WTC11 (cell line): ENCODE measurements around the gene MZT2B. TPM values are rescaled to one million over a fixed set of nuclear protein-coding genes. Genes with fewer than 3 reads are reported as not detected.
"Not testable (repeated sequence)": the region's sequence is repeated elsewhere in the genome, so short reads cannot be mapped to it uniquely, and the experiment has no call there.

Source experiments
- ATAC-seq: fragments of 200-7000 bp; cut with Tn5 transposase; 2 replicates; pipeline ENCODE4 v1.10.0; 2021; ENCODE audit warnings: mild to moderate bottlenecking, moderate library complexity
- CTCF ChIA-PET: fragments of 300-600 bp; sonication (Branson Sonifier 250); formaldehyde crosslinking; loops from one replicate; lab custom pipeline; 2021; ENCODE audit warnings: antibody characterized with exemption; lab: Charles Lee
- POLR2A ChIA-PET: fragments of 350-600 bp; sonication (Branson Sonifier 250); formaldehyde crosslinking; loops from one replicate; lab custom pipeline; 2021; ENCODE audit warnings: antibody characterized with exemption; lab: Charles Lee
- DNase-seq: peaks from one replicate; pipeline ENCODE4 v3.0.0; 2021; ENCODE audit warnings: low spot score
- H3K27ac Mint-ChIP-seq: 2 replicates; pipeline ENCODE4 v1.8.0; 2021; ENCODE audit warnings: mixed read lengths
- H3K27me3 Mint-ChIP-seq: 2 replicates; pipeline ENCODE4 v1.8.0; 2021; ENCODE audit warnings: low read depth, mild to moderate bottlenecking, moderate library complexity, mixed read lengths
- H3K36me3 Mint-ChIP-seq: 2 replicates; pipeline ENCODE4 v1.8.0; 2021; ENCODE audit warnings: mixed read lengths
- H3K4me1 Mint-ChIP-seq: 2 replicates; pipeline ENCODE4 v1.8.0; 2022; ENCODE audit warnings: mixed read lengths
- H3K4me3 Mint-ChIP-seq: 2 replicates; pipeline ENCODE4 v1.8.0; 2021; ENCODE audit warnings: mild to moderate bottlenecking, moderate library complexity, mixed read lengths
- H3K9me3 Mint-ChIP-seq: 2 replicates; pipeline ENCODE4 v1.8.0; 2021; ENCODE audit warnings: mixed read lengths
- total RNA-seq: library from RNA; stranded (reverse); gene quantifications from 3 replicates; pipeline ENCODE4 v1.2.3, GENCODE V29; 2021

Gene MZT2B
- total RNA-seq, 1 experiment from 2014 or later = 183 TPM

DNA sequence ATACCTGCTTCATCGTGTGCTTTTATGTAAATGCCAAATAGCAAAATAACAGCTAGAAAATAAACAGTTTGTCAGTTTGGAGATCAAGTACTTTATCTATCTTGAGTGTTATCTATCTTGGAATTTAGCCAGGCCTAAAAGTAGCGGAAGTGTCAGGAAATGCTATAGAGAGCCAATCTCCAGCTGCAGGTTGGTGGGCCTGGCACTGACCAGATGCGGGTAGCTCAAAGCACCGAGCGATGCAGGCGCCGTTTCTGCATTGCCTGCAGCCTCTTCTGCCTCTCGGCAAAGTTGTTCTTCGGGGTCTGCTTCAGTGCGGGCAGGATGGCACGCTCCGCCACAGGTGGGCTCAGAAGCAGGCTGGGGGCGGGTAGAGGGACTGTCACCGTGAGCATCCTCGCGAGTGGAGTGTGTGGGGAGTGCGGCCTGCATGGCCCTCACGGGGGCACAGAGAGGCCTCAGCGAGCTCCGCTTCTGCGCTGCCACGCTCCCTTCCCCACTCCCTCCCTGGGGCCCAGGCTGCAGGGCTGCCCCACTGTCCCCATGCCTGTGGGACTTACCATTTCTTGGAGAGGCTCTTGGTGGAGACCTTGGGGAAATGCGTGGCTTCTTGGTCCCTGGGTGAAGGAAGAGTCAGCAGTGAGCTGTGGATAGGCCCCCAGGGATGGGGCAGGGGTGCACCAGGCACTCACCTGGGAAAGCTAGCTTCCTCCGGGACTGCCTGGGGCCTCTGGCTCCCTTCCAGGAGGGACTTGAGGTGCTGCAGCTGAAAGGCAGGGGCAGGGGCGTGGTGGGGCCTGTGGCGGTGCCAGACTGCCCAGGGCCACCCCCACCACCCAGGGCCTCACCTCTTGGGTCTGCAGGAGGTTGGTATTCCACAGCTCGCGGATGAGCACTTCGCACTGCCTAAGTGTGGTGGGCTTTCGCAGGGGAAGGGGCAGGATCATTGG is 42.5 kb upstream of the MZT2B start:
- ATAC-seq, H3K4me3 Mint-ChIP-seq, H3K9me3 Mint-ChIP-seq, H3K36me3 Mint-ChIP-seq, H3K4me1 Mint-ChIP-seq, H3K27me3 Mint-ChIP-seq, CTCF ChIA-PET, DNase-seq, H3K27ac Mint-ChIP-seq, POLR2A ChIA-PET: not testable (repeated sequence)

DNA sequence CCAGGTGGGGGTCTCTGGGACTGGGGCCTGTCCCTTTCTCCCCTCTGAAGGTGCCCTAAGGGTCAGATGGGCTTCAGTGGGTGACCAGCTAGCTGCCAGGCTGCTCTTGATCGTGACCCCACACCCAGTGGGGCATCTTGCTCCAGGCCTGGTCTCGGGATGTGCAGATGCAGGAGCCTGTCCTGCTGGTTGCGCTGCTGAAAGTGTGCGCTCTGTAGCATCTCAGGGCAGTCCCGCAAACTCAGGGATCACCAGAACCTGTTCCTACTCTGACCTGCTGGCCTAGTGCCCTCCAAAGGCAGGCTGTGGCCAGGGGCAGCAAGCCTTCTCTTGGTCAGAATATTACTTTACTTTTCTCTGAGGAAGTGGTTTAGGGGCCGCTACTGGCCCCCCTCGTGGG is 41.5 kb upstream of the MZT2B start:
- ATAC-seq, POLR2A ChIA-PET, H3K36me3 Mint-ChIP-seq, DNase-seq, H3K4me1 Mint-ChIP-seq, CTCF ChIA-PET, H3K4me3 Mint-ChIP-seq, H3K27me3 Mint-ChIP-seq, H3K27ac Mint-ChIP-seq, H3K9me3 Mint-ChIP-seq: not testable (repeated sequence)

GRCh38 chr2:130141002-130141401 is 41.1 kb upstream of the MZT2B start:
- ATAC-seq, POLR2A ChIA-PET, H3K4me3 Mint-ChIP-seq, DNase-seq, H3K27ac Mint-ChIP-seq, CTCF ChIA-PET, H3K36me3 Mint-ChIP-seq, H3K4me1 Mint-ChIP-seq, H3K9me3 Mint-ChIP-seq, H3K27me3 Mint-ChIP-seq: not testable (repeated sequence)

GRCh38 chr2:130141645-130142370 is 40.3 kb upstream of the MZT2B start:
- H3K27ac Mint-ChIP-seq, ATAC-seq, POLR2A ChIA-PET, H3K4me1 Mint-ChIP-seq, DNase-seq, CTCF ChIA-PET, H3K27me3 Mint-ChIP-seq, H3K4me3 Mint-ChIP-seq, H3K9me3 Mint-ChIP-seq, H3K36me3 Mint-ChIP-seq: not testable (repeated sequence)

GRCh38 chr2:130142396-130143265 is 39.4 kb upstream of the MZT2B start:
- POLR2A ChIA-PET = not testable (repeated sequence)

GRCh38 chr2:130143266-130144039 is 38.6 kb upstream of the MZT2B start:
- POLR2A ChIA-PET, H3K27me3 Mint-ChIP-seq, H3K9me3 Mint-ChIP-seq, CTCF ChIA-PET, H3K4me1 Mint-ChIP-seq, DNase-seq, H3K27ac Mint-ChIP-seq, H3K36me3 Mint-ChIP-seq: not testable (repeated sequence)
- peak overlapping the region; percentile 79 for H3K4me3 Mint-ChIP-seq
- peak; percentile 15 for ATAC-seq

More at GRCh38 chr2:130142396-130143265, 39.4 kb upstream of the MZT2B start:
- CTCF ChIA-PET, ATAC-seq, DNase-seq, H3K4me1 Mint-ChIP-seq, H3K9me3 Mint-ChIP-seq, H3K27ac Mint-ChIP-seq, H3K36me3 Mint-ChIP-seq, H3K27me3 Mint-ChIP-seq: not testable (repeated sequence)
- H3K4me3 Mint-ChIP-seq = peak overlapping the region; percentile 27; the same call in 1 of the 2 replicates

DNA sequence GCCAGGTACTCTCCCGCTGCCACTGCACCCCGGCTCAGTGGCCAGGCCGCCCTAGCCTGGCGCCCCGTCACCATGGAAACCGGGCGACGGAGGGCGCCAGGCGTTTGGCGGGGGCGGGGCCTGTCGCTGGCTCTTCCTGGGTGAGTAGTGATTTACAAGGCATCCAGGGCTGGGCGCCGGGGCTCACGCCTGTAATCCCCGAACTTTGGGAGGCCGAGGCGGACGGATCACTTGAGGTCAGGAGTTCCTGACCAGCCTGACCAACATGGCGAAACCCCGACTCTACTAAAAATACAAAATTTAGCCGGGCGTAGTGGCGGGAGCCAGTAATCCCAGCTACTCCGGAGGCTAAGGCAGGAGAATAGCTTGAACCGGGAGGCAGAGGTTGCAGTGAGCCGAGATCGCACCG is 37.1 kb upstream of the MZT2B start, which contains the start of gene CCDC74B:
CCDC74B (minus strand) TSS at position 107 of the 409 bp plus-strand sequence. CDS start 116 bp downstream, outside the sequence.
- ATAC-seq = peak; percentile 80
- H3K4me3 Mint-ChIP-seq = peak within 1 kb of the TSS; percentile 79
- H3K27ac Mint-ChIP-seq, H3K36me3 Mint-ChIP-seq, CTCF ChIA-PET, POLR2A ChIA-PET, H3K27me3 Mint-ChIP-seq, H3K4me1 Mint-ChIP-seq, H3K9me3 Mint-ChIP-seq: not testable (repeated sequence)
- peak; percentile 73 for DNase-seq

- ATAC-seq, POLR2A ChIA-PET, H3K27ac Mint-ChIP-seq, H3K4me1 Mint-ChIP-seq, H3K9me3 Mint-ChIP-seq, CTCF ChIA-PET, H3K36me3 Mint-ChIP-seq, DNase-seq, H3K4me3 Mint-ChIP-seq, H3K27me3 Mint-ChIP-seq: not testable (repeated sequence)
These were observed 33.5 kb upstream of the MZT2B start for GRCh38 chr2:130148515-130148914.
